Measurements from ENCODE around the gene NCR2.

- TF ChIP-seq CTCF (IDR thresholded peaks at IDR 0.05) (no peak), POLR2A (IDR thresholded peaks at IDR 0.05) (no peak), EP300 (IDR thresholded peaks at IDR 0.05) (no peak)
These were observed 37.6 kb downstream of the NCR2 start for GRCh38 chr6:41372832-41373626.

Measured in gastroesophageal sphincter (tissue), 3 donors.